HCT116 (cell line): ENCODE measurements around the gene ARL5C. TPM values are rescaled to one million over a fixed set of nuclear protein-coding genes. Genes with fewer than 3 reads are reported as not detected.

Experiments used
- ATAC-seq: fragments of 200-7000 bp; cut with Tn5 transposase; 2 replicates; pipeline ENCODE4 v1.9.1; 2020; ENCODE audit warnings: mild to moderate bottlenecking, moderate library complexity
- BruUV-seq: library from RNA; stranded (reverse); fragments of 400-500 nt; replicated peaks from 2 replicates; lab custom pipeline; 2021; lab: Mats Ljungman, UMichigan
- CTCF ChIA-PET: fragments of 300-600 bp; sonication (Branson Sonifier 250); formaldehyde crosslinking; loops from one replicate; lab custom pipeline; 2021; ENCODE audit warnings: antibody characterized with exemption; lab: Charles Lee
- POLR2A ChIA-PET: fragments of 300-600, 350-600 bp; sonication (Branson Sonifier 250); formaldehyde crosslinking; loops from one replicate; lab custom pipeline; 2021; ENCODE audit warnings: antibody characterized with exemption; lab: Charles Lee
- RAD21 ChIA-PET, 2 experiments: fragments of 300-600 bp; sonication (Branson Sonifier 250); formaldehyde crosslinking; loops; one replicate each; lab custom pipeline; 2023; ENCODE audit warnings: low total read pairs in 2 of 2; ENCODE audit not compliant: uncharacterized antibody in 2 of 2, unreplicated experiment in 2 of 2, low non-redundant PET in 1 of 2; lab: Charles Lee
- DNase-seq: peaks from one replicate; pipeline ENCODE4 v3.0.0-alpha.2; 2010; ENCODE audit warnings: low read depth, low spot score
- H2AFZ ChIP-seq: fragments of 200-600 bp; shearing (Covaris generic), sonication (generic); 2 replicates; pipeline ENCODE4 v1.6.1; 2017; ENCODE audit warnings: low read depth, mixed run types, mixed read lengths, antibody characterized with exemption, low read length; ENCODE audit not compliant: poor library complexity, severe bottlenecking
- H3K27ac ChIP-seq: 2 replicates; pipeline ENCODE4 v1.5.1; 2012; ENCODE audit warnings: low read depth, low read length
- H3K27me3 ChIP-seq: fragments of 200-600 bp; sonication (generic); 2 replicates; pipeline ENCODE4 v1.6.1; 2016; ENCODE audit warnings: mixed run types, low read length, mixed read lengths; ENCODE audit not compliant: insufficient read depth
- H3K36me3 ChIP-seq, 2 experiments: fragments of 200-500 bp in 1 of 2; fragments of 200-600 bp in 1 of 2; sonication (Bioruptor generic) in 1 of 2; sonication (generic) in 1 of 2; 2 replicates each; pipeline versions ENCODE4 v1.5.1 to v1.6.1; 2014 to 2016; ENCODE audit warnings: low read length in 2 of 2, inconsistent platforms in 1 of 2, mixed read lengths in 1 of 2, mixed run types in 1 of 2; ENCODE audit not compliant: insufficient read depth in 2 of 2, control insufficient read depth in 1 of 2
- H3K4me1 ChIP-seq, 2 experiments: fragments of 200-600 bp in 1 of 2; sonication (generic) in 1 of 2; 2 replicates each; pipeline versions ENCODE4 v1.5.1 to v1.6.1; 2012 to 2017; ENCODE audit warnings: low read length in 2 of 2, inconsistent platforms in 1 of 2, mild to moderate bottlenecking in 1 of 2, mixed read lengths in 1 of 2, mixed run types in 1 of 2, moderate library complexity in 1 of 2; ENCODE audit not compliant: insufficient read depth in 2 of 2, control insufficient read depth in 1 of 2
- H3K4me2 ChIP-seq: fragments of 200-600 bp; sonication (generic); 2 replicates; pipeline ENCODE4 v1.6.1; 2017; ENCODE audit warnings: mixed run types, low read length, mixed read lengths
- H3K4me3 ChIP-seq, 2 experiments: fragments of 200-600 bp in 1 of 2; sonication (generic) in 1 of 2; replicated peaks in 1 of 2; 2 replicates each; pipeline ENCODE4 v1.5.1; 2011 to 2016; ENCODE audit warnings: low read length in 2 of 2, control low read depth in 1 of 2, low read depth in 1 of 2, mild to moderate bottlenecking in 1 of 2, mixed read lengths in 1 of 2, mixed run types in 1 of 2
- H3K79me2 ChIP-seq: fragments of 200-600 bp; sonication (generic); 2 replicates; pipeline ENCODE4 v1.6.1; 2017; ENCODE audit warnings: mild to moderate bottlenecking, mixed run types, low read length, moderate library complexity, mixed read lengths; ENCODE audit not compliant: insufficient read depth
- H3K9ac ChIP-seq: fragments of 200-600 bp; sonication (generic); 2 replicates; pipeline ENCODE4 v1.6.1; 2016; ENCODE audit warnings: low read length, mixed read lengths
- H3K9me2 ChIP-seq: fragments of 200-600 bp; sonication (generic), shearing (Covaris generic); 2 replicates; pipeline ENCODE4 v1.6.1; 2017; ENCODE audit warnings: mixed run types, mild to moderate bottlenecking, moderate library complexity; ENCODE audit not compliant: insufficient read depth
- H3K9me3 ChIP-seq, 2 experiments: fragments of 200-500 bp in 1 of 2; fragments of 200-600 bp in 1 of 2; sonication (Bioruptor generic) in 1 of 2; sonication (generic) in 1 of 2; 2 replicates each; pipeline ENCODE4 v1.6.1; 2014 to 2017; ENCODE audit warnings: low read length in 2 of 2, mixed read lengths in 2 of 2, inconsistent platforms in 1 of 2, low read depth in 1 of 2, mild to moderate bottlenecking in 1 of 2, mixed run types in 1 of 2, moderate library complexity in 1 of 2; ENCODE audit not compliant: control insufficient read depth in 1 of 2, insufficient read depth in 1 of 2
- H4K20me1 ChIP-seq: fragments of 200-600 bp; sonication (generic), shearing (Covaris generic); 2 replicates; pipeline ENCODE4 v1.6.1; 2017; ENCODE audit warnings: mixed run types, mild to moderate bottlenecking, moderate library complexity; ENCODE audit not compliant: insufficient read depth
- CTCF ChIP-seq, 3 experiments: fragments of 200-600 bp in 1 of 3; sonication (generic) in 1 of 3; IDR thresholded peaks in 2 of 3; conservative IDR thresholded peaks in 1 of 3; 2 replicates each; pipeline ENCODE4 v1.5.1; 2012 to 2017; ENCODE audit warnings: low read depth in 2 of 3, low read length in 2 of 3, antibody characterized with exemption in 1 of 3, borderline replicate concordance in 1 of 3, control low read depth in 1 of 3, mild to moderate bottlenecking in 1 of 3, mixed read lengths in 1 of 3, mixed run types in 1 of 3, moderate library complexity in 1 of 3; ENCODE audit not compliant: insufficient read depth in 1 of 3
- POLR2AphosphoS5 ChIP-seq: IDR thresholded peaks from 2 replicates; pipeline ENCODE4 v1.6.1; 2011; ENCODE audit warnings: mild to moderate bottlenecking, low read depth, low read length, moderate library complexity
- SRF ChIP-seq: IDR thresholded peaks from 2 replicates; pipeline ENCODE4 v1.6.1; 2012; ENCODE audit warnings: low read depth
- TCF7L2 ChIP-seq: IDR thresholded peaks from 2 replicates; pipeline ENCODE4 v1.7.0; 2011; ENCODE audit warnings: borderline replicate concordance, inconsistent platforms; ENCODE audit not compliant: insufficient read depth, insufficient read length; ENCODE audit errors: extremely low read depth
- intact Hi-C: fragments of 100-400 bp; cut with micrococcal nuclease; formaldehyde crosslinking; loops from 2 replicates; pipeline ENCODE4 v1.10.0; 2022
- total RNA-seq: library from RNA; stranded (reverse); gene quantifications from one replicate; pipeline ENCODE4 v1.2.1, GENCODE V29; 2021; ENCODE audit not compliant: unreplicated experiment

The ARL5C gene
- total RNA-seq, 1 experiment from 2014 or later = not detected

GRCh38 chr17:39194089-39194984, 28.4 kb upstream of the ARL5C start:
- H2AFZ ChIP-seq = no peak overlapping the region
- no peak overlapping the region for H3K27ac ChIP-seq
- ChIA-PET POLR2A (interaction anchor here (1.8 kb wide), 1 partner anchor 29 kb away, joined by 3 read pairs; no protein-coding TSS in a partner anchor), RAD21 (no interaction called here), CTCF (interaction anchor here (0.8 to 1.7 kb wide), 3 partner anchors 20 to 30 kb away, joined by 3 to 6 read pairs (median 6); no protein-coding TSS in a partner anchor)
- BruUV-seq = no TSS peak
- H3K27me3 ChIP-seq = no peaks in the 10 kb centered on the region
- ATAC-seq (no peak), DNase-seq (no peak)
- intact Hi-C loops = no loop called here
- peaks cover 19 to 32% of the 10 kb centered on the region in 2 experiments for H3K4me1 ChIP-seq
- peaks cover 12% of the 10 kb centered on the region; the same call in 1 of the 2 replicates for H3K79me2 ChIP-seq
- peaks cover 4 to 5% of the 10 kb centered on the region in 2 experiments; a peak in 3 of 4 replicates for H3K36me3 ChIP-seq
- TF ChIP-seq TCF7L2 = no peak
- 0 out of 6 replicates have a peak, but pooled peaks of 2 of the 3 experiments have one; percentile 5 to 15 for TF ChIP-seq CTCF (IDR thresholded peaks at IDR 0.05 in 2 of 3, conservative IDR thresholded peaks at IDR 0.05 in 1 of 3; ENCODE audit: borderline replicate concordance in 1 of 3, insufficient read depth in 1 of 3, low read depth in 2 of 3, low read length in 2 of 3)
- TF ChIP-seq, all 23 proteins: peak for 1
- Histone ChIP-seq H3K4me2 (no peak overlapping the region), H3K9me2 (no peaks in the 10 kb centered on the region), H3K4me3 (no peak overlapping the region), H3K9me3 (no peaks in the 10 kb centered on the region), H4K20me1 (no peaks in the 10 kb centered on the region), H3K9ac (no peak overlapping the region)

- Histone ChIP-seq H3K4me3 (no peak overlapping the region), H3K9me3 (no peaks in the 10 kb centered on the region), H3K9ac (no peak overlapping the region), H3K36me3 (peaks cover 4 to 5% of the 10 kb centered on the region in 2 experiments; a peak in 3 of 4 replicates), H4K20me1 (no peaks in the 10 kb centered on the region), H3K27me3 (no peaks in the 10 kb centered on the region), H3K4me1 (peaks cover 14 to 23% of the 10 kb centered on the region in 2 experiments), H2AFZ (no peak overlapping the region), H3K27ac (no peak overlapping the region), H3K4me2 (no peak overlapping the region), H3K79me2 (peaks cover 12% of the 10 kb centered on the region; the same call in 1 of the 2 replicates), H3K9me2 (no peaks in the 10 kb centered on the region)
- ChIA-PET CTCF (interaction anchor here (0.8 kb wide), 1 partner anchor 29 kb away, joined by 3 read pairs; no protein-coding TSS in a partner anchor), RAD21 (no interaction called here), POLR2A (no interaction called here)
- DNase-seq (no peak), ATAC-seq (no peak)
- no TSS peak for BruUV-seq
- intact Hi-C loops = no loop called here
- TF ChIP-seq POLR2AphosphoS5 (no peak), SRF (no peak)
These were observed 27.4 kb upstream of the ARL5C start for GRCh38 chr17:39193346-39193745.
